CD14-positive monocyte (primary cell): ENCODE data around the gene COPS4. TPM values are rescaled to one million over a fixed set of nuclear protein-coding genes. Genes with fewer than 3 reads are reported as not detected.
"Not testable (repeated sequence)": the region's sequence is repeated elsewhere in the genome, so short reads cannot be mapped to it uniquely, and the experiment has no call there.

Source experiments
- DNase-seq, 3 donors: peaks; one replicate each; pipeline ENCODE4 v3.0.0-alpha.2; 2011 to 2022
- H2AFZ ChIP-seq: 2 replicates; pipeline ENCODE4 v1.6.0; 2012; ENCODE audit warnings: mild to moderate bottlenecking, low read depth, low read length, inconsistent platforms; ENCODE audit not compliant: insufficient read depth, poor library complexity, severe bottlenecking
- H3K27ac ChIP-seq, 2 donors: 1 replicate in 1 of 2; 2 replicates in 1 of 2; pipeline ENCODE4 v1.5.1; 2012 to 2013; ENCODE audit warnings: low read length in 2 of 2, control low read depth in 1 of 2, inconsistent platforms in 1 of 2, low read depth in 1 of 2, mild to moderate bottlenecking in 1 of 2
- H3K27me3 ChIP-seq, 2 donors: one replicate each; pipeline versions ENCODE4 v1.6.0 to v1.6.1; 2011 to 2013; ENCODE audit warnings: low read length in 2 of 2; ENCODE audit not compliant: control insufficient read depth in 2 of 2, insufficient read depth in 2 of 2
- H3K36me3 ChIP-seq, 2 donors: replicated peaks in 1 of 2; 1 replicate in 1 of 2; 2 replicates in 1 of 2; pipeline versions ENCODE4 v1.5.1 to v1.6.1; 2012 to 2013; ENCODE audit warnings: low read length in 2 of 2, control low read depth in 1 of 2, inconsistent platforms in 1 of 2, mild to moderate bottlenecking in 1 of 2; ENCODE audit not compliant: insufficient read depth in 2 of 2, control insufficient read depth in 1 of 2
- H3K4me1 ChIP-seq, 2 donors: 1 replicate in 1 of 2; 2 replicates in 1 of 2; pipeline versions ENCODE4 v1.5.1 to v1.6.1; 2012 to 2013; ENCODE audit warnings: low read length in 2 of 2, control low read depth in 1 of 2, inconsistent platforms in 1 of 2, mild to moderate bottlenecking in 1 of 2, moderate library complexity in 1 of 2; ENCODE audit not compliant: insufficient read depth in 2 of 2, control insufficient read depth in 1 of 2
- H3K4me2 ChIP-seq: replicated peaks from 2 replicates; pipeline ENCODE3; 2012; ENCODE audit warnings: low read length, moderate library complexity, mild to moderate bottlenecking; ENCODE audit not compliant: poor library complexity, severe bottlenecking; ENCODE audit errors: extremely low read depth
- H3K4me3 ChIP-seq, 3 experiments: fragments of 200-600 bp in 1 of 3; sonication (generic) in 1 of 3; replicated peaks in 1 of 3; 1 replicate in 2 of 3; 2 replicates in 1 of 3; pipeline ENCODE4 v1.5.1; 2011 to 2013; ENCODE audit warnings: low read length in 3 of 3, mild to moderate bottlenecking in 3 of 3, control low read depth in 2 of 3, low read depth in 2 of 3, inconsistent platforms in 1 of 3, moderate library complexity in 1 of 3
- H3K79me2 ChIP-seq: 2 replicates; pipeline ENCODE4 v1.6.0; 2012; ENCODE audit warnings: mild to moderate bottlenecking, control low read depth, inconsistent platforms, low read length, moderate library complexity; ENCODE audit not compliant: insufficient read depth
- H3K9ac ChIP-seq: 2 replicates; pipeline ENCODE4 v1.6.0; 2017; ENCODE audit warnings: low read length, mild to moderate bottlenecking; ENCODE audit not compliant: insufficient read depth, poor library complexity, severe bottlenecking
- H3K9me3 ChIP-seq, 2 donors: replicated peaks in 1 of 2; 1 replicate in 1 of 2; 2 replicates in 1 of 2; pipeline versions ENCODE4 v1.5.1 to v1.6.1; 2012 to 2013; ENCODE audit warnings: low read length in 2 of 2, control low read depth in 1 of 2; ENCODE audit not compliant: control insufficient read depth in 1 of 2, insufficient read depth in 1 of 2
- H4K20me1 ChIP-seq: 2 replicates; pipeline ENCODE4 v1.6.0; 2012; ENCODE audit warnings: mild to moderate bottlenecking, low read length, control low read depth, moderate library complexity; ENCODE audit not compliant: insufficient read depth
- H3K27ac Mint-ChIP-seq, 7 donors: one replicate each; pipeline ENCODE4 v1.8.0; 2020; ENCODE audit warnings: mild to moderate bottlenecking in 7 of 7, mixed read lengths in 7 of 7, moderate library complexity in 6 of 7, inconsistent platforms in 2 of 7
- H3K27me3 Mint-ChIP-seq, 3 donors: one replicate each; pipeline ENCODE4 v1.8.0; 2021 to 2022; ENCODE audit warnings: low read depth in 3 of 3, mild to moderate bottlenecking in 3 of 3, mixed read lengths in 3 of 3, moderate library complexity in 3 of 3, inconsistent platforms in 1 of 3
- H3K36me3 Mint-ChIP-seq, 2 donors: one replicate each; pipeline ENCODE4 v1.8.0; 2020; ENCODE audit warnings: mixed read lengths in 2 of 2, inconsistent platforms in 1 of 2, mild to moderate bottlenecking in 1 of 2
- H3K4me1 Mint-ChIP-seq: one replicate; pipeline ENCODE4 v1.8.0; 2020; ENCODE audit warnings: mild to moderate bottlenecking, mixed read lengths
- H3K4me3 Mint-ChIP-seq, 2 donors: one replicate each; pipeline ENCODE4 v1.8.0; 2020; ENCODE audit warnings: mild to moderate bottlenecking in 2 of 2, mixed read lengths in 2 of 2, moderate library complexity in 1 of 2
- H3K9me3 Mint-ChIP-seq, 7 donors: one replicate each; pipeline ENCODE4 v1.8.0; 2020 to 2022; ENCODE audit warnings: mixed read lengths in 7 of 7, mild to moderate bottlenecking in 6 of 7, moderate library complexity in 6 of 7, inconsistent platforms in 2 of 7
- CTCF ChIP-seq: fragments of 200-600 bp; IDR thresholded peaks from one replicate; pipeline ENCODE4 v1.8.0; 2022; ENCODE audit warnings: antibody characterized with exemption, mild to moderate bottlenecking
- WGBS: methylation state at CpG from one replicate; pipeline ENCODE4 v1.1.5; 2013; ENCODE audit warnings: missing lambda C conversion rate; ENCODE audit not compliant: insufficient coverage; 5-methylcytosine and 5-hydroxymethylcytosine counted together
- intact Hi-C, 2 donors: fragments of 100-400 bp; cut with micrococcal nuclease; formaldehyde crosslinking; loops; one replicate each; pipeline versions ENCODE4 v1.15.0 to v1.15.1; 2023
- polyA plus RNA-seq, 3 donors: library from polyadenylated mRNA; depleted of rRNA in 1 of 3; unstranded in 2 of 3; stranded (reverse) in 1 of 3; fragments of 300-500 nt in 2 of 3; fragments of >200 nt in 1 of 3; fragmentation: Illumina TruSeq in 2 of 3; gene quantifications; 1 replicate in 2 of 3; 2 replicates in 1 of 3; pipeline ENCODE4 v1.2.3, GENCODE V29; 2012 to 2021

The COPS4 gene
- polyA plus RNA-seq, 3 donors = 16.0 to 54.7 (median 54.5) TPM

DNA sequence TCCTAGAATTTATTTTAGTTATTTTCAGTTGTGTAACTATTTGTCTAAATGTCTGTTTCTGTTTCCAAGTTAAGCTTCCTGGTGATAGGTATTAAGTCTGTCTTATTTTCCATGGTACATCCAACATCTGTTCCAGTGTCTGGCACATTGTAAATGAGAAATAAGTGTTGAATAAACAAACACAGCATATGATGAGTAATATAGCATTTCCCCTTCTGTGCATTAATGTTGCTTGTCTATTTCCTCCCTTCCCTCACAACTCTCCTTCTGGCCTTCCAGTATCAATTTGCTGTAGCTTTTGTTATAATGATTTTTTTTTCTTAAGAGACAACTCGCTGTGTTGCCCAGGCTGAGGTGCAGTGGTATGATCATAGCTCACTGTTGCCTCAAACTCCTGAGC is 36.1 kb downstream of the COPS4 start:
- no peaks in the 10 kb centered on the region for H3K79me2 ChIP-seq
- H3K4me1 ChIP-seq = peaks cover 4 to 13% of the 10 kb centered on the region in 2 donors
- no peak overlapping the region for H2AFZ ChIP-seq
- H3K36me3 Mint-ChIP-seq = peaks cover 53 to 76% of the 10 kb centered on the region in 2 donors
- no peaks in the 10 kb centered on the region for H3K9me3 Mint-ChIP-seq
- H3K27ac Mint-ChIP-seq = peak overlapping the region in 2 of 7 donors; percentile 42 to 43
- H3K27ac ChIP-seq = no peak overlapping the region
- H3K4me2 ChIP-seq = no peak overlapping the region
- H3K4me3 ChIP-seq = no peak overlapping the region
- H3K27me3 ChIP-seq = no peaks in the 10 kb centered on the region
- WGBS = 100% methylated on average over 1 of the region's 1 CpG
- no peaks in the 10 kb centered on the region for H3K9me3 ChIP-seq
- no peak overlapping the region for H3K9ac ChIP-seq
- TF ChIP-seq CTCF = no peak
- no peak overlapping the region for H3K4me3 Mint-ChIP-seq
- no peaks in the 10 kb centered on the region for H4K20me1 ChIP-seq
- H3K36me3 ChIP-seq = peaks cover 45 to 72% of the 10 kb centered on the region in 2 donors
- no peaks in the 10 kb centered on the region for H3K27me3 Mint-ChIP-seq
- no peak for DNase-seq
- H3K4me1 Mint-ChIP-seq = peaks cover 16% of the 10 kb centered on the region
- intact Hi-C loops = loop anchor here in 1 of 2 donors (10.0 kb wide), 1 partner anchor 184 kb away; no protein-coding TSS in a partner anchor

- peak; percentile 63 to 73 (median 72) for DNase-seq
- Histone ChIP-seq H3K4me2 (peak overlapping the region; percentile 36), H3K4me3 (peak overlapping the region in 1 of 3 experiments; percentile 11), H3K79me2 (no peaks in the 10 kb centered on the region), H2AFZ (no peak overlapping the region), H3K36me3 (peaks cover 21 to 41% of the 10 kb centered on the region in 2 donors), H3K9me3 (no peaks in the 10 kb centered on the region), H3K27ac (no peak overlapping the region), H3K4me1 (peaks cover 4 to 13% of the 10 kb centered on the region in 2 donors), H3K9ac (no peak overlapping the region), H4K20me1 (no peaks in the 10 kb centered on the region), H3K27me3 (no peaks in the 10 kb centered on the region)
- Mint-ChIP-seq H3K4me3 (no peak overlapping the region), H3K4me1 (peaks cover 16% of the 10 kb centered on the region), H3K36me3 (peaks cover 40 to 65% of the 10 kb centered on the region in 2 donors), H3K27me3 (peaks cover 0 to 1% (median 0%) of the 10 kb centered on the region in 3 donors), H3K9me3 (peaks cover 0 to 2% (median 0%) of the 10 kb centered on the region in 7 donors), H3K27ac (peak overlapping the region in 1 of 7 donors; percentile 51)
- intact Hi-C loops = loop anchor here in 1 of 2 donors (10.0 kb wide), 1 partner anchor 181 kb away; no protein-coding TSS in a partner anchor
- no CpG with 5 or more reads among the region's 10 CpGs for WGBS
- TF ChIP-seq CTCF = peak; percentile 78
These were observed 39.2 kb downstream of the COPS4 start for GRCh38 chr4:83074086-83074704.

DNA sequence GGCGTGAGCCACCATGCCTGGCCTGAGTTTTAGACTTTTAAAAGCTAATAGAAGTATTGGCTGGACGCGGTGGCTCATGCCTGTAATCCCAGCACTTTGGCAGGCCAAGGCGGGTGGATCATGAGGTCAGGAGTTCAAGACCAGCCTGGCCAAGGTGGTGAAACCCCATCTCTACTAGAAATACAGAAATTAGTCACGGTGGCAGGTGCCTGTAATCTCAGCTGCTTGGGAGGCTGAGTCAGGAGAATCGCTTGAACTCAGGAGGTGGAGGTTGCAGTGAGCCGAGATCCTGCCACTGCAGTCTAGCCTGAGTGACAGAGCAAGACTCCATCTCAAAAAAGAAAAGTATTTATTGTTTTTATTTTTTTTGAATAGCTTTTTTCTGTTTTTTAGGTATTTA is 39.8 kb downstream of the COPS4 start:
- not testable (repeated sequence) for H3K27me3 Mint-ChIP-seq, H3K79me2 ChIP-seq, H2AFZ ChIP-seq, H3K9ac ChIP-seq, H3K4me3 Mint-ChIP-seq, H3K27me3 ChIP-seq, H3K4me2 ChIP-seq, H3K9me3 ChIP-seq, H4K20me1 ChIP-seq, H3K27ac ChIP-seq, H3K9me3 Mint-ChIP-seq, H3K27ac Mint-ChIP-seq, H3K4me3 ChIP-seq, DNase-seq
- peaks cover 4 to 13% of the 10 kb centered on the region in 2 donors for H3K4me1 ChIP-seq
- H3K36me3 ChIP-seq = peaks cover 15 to 35% of the 10 kb centered on the region in 2 donors
- intact Hi-C loops = loop anchor here in 1 of 2 donors (10.0 kb wide), 1 partner anchor 180 kb away; no protein-coding TSS in a partner anchor
- Mint-ChIP-seq H3K36me3 (peaks cover 37 to 59% of the 10 kb centered on the region in 2 donors), H3K4me1 (peaks cover 16% of the 10 kb centered on the region)
- 100% methylated on average over 3 of the region's 7 CpGs for WGBS
